ENCODE data around the gene RPTOR.

RPTOR gene

DNA sequence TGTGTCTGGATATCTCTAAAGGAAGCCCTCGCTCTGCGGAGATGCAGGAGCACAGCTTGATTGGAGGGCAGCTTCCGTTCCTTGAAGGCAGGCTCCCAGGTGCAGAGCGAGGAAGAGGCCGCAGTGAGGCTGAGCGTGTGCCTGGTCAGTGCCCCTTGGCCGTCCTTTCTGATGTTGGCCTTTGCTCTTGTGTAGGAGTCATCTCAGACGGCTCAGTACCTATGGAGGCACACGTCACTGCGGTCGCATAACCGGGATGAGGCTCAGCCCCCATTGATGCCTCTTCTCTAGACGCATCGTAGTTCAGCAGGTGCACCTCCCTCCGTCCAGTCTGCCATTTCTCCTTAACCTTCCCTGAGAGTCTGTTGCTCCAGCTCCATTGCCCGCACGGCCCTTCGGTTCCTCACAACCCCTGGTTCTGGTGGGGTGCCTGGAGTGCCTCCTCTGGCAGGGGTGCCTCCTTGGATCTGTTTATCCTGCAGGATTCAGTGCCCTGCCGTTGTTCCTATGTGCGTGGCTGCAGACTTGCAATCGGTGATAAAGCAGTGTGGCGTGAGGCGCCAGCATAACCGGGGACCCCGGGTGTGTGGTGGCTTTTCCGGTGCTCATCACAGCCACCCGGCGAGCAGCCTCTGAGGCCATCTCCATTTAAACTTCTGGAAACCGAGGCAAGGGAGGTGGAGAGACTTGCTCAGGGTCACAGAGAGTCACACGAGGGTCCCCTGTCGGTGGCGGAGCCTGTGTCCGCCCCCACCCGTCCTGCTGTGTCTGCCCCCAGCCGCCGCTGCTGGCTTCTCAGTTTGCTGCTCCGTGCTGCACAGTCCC lies 258.2 kb downstream of the RPTOR start:
- no peak for DNase-seq (ENCODE audit: low read depth in 1 of 2, low spot score in 1 of 2)
- Histone ChIP-seq H3K27ac (replicated peaks) (no peak overlapping the region), H3K4me3 (replicated peaks; ENCODE audit: insufficient read depth, low read length) (no peak overlapping the region), H3K27me3 (ENCODE audit: insufficient read depth, poor library complexity, severe bottlenecking) (no peaks in the 10 kb centered on the region)
- TF ChIP-seq, protein P1, sequence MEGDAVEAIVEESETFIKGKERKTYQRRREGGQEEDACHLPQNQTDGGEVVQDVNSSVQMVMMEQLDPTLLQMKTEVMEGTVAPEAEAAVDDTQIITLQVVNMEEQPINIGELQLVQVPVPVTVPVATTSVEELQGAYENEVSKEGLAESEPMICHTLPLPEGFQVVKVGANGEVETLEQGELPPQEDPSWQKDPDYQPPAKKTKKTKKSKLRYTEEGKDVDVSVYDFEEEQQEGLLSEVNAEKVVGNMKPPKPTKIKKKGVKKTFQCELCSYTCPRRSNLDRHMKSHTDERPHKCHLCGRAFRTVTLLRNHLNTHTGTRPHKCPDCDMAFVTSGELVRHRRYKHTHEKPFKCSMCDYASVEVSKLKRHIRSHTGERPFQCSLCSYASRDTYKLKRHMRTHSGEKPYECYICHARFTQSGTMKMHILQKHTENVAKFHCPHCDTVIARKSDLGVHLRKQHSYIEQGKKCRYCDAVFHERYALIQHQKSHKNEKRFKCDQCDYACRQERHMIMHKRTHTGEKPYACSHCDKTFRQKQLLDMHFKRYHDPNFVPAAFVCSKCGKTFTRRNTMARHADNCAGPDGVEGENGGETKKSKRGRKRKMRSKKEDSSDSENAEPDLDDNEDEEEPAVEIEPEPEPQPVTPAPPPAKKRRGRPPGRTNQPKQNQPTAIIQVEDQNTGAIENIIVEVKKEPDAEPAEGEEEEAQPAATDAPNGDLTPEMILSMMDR (IDR thresholded peaks at IDR 0.05; ENCODE audit: insufficient read depth, low read length), result no peak
- TF ChIP-seq GABPA (IDR thresholded peaks at IDR 0.05; ENCODE audit: low read depth) (no peak), POLR2AphosphoS5 (IDR thresholded peaks at IDR 0.05; ENCODE audit: low read depth) (no peak), SPI1 (IDR thresholded peaks at IDR 0.05; ENCODE audit: borderline replicate concordance, low read depth) (no peak)
- TF ChIP-seq, protein P2, sequence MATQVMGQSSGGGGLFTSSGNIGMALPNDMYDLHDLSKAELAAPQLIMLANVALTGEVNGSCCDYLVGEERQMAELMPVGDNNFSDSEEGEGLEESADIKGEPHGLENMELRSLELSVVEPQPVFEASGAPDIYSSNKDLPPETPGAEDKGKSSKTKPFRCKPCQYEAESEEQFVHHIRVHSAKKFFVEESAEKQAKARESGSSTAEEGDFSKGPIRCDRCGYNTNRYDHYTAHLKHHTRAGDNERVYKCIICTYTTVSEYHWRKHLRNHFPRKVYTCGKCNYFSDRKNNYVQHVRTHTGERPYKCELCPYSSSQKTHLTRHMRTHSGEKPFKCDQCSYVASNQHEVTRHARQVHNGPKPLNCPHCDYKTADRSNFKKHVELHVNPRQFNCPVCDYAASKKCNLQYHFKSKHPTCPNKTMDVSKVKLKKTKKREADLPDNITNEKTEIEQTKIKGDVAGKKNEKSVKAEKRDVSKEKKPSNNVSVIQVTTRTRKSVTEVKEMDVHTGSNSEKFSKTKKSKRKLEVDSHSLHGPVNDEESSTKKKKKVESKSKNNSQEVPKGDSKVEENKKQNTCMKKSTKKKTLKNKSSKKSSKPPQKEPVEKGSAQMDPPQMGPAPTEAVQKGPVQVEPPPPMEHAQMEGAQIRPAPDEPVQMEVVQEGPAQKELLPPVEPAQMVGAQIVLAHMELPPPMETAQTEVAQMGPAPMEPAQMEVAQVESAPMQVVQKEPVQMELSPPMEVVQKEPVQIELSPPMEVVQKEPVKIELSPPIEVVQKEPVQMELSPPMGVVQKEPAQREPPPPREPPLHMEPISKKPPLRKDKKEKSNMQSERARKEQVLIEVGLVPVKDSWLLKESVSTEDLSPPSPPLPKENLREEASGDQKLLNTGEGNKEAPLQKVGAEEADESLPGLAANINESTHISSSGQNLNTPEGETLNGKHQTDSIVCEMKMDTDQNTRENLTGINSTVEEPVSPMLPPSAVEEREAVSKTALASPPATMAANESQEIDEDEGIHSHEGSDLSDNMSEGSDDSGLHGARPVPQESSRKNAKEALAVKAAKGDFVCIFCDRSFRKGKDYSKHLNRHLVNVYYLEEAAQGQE (IDR thresholded peaks at IDR 0.05; ENCODE audit: insufficient replicate concordance, low read depth), result no peak

DNA sequence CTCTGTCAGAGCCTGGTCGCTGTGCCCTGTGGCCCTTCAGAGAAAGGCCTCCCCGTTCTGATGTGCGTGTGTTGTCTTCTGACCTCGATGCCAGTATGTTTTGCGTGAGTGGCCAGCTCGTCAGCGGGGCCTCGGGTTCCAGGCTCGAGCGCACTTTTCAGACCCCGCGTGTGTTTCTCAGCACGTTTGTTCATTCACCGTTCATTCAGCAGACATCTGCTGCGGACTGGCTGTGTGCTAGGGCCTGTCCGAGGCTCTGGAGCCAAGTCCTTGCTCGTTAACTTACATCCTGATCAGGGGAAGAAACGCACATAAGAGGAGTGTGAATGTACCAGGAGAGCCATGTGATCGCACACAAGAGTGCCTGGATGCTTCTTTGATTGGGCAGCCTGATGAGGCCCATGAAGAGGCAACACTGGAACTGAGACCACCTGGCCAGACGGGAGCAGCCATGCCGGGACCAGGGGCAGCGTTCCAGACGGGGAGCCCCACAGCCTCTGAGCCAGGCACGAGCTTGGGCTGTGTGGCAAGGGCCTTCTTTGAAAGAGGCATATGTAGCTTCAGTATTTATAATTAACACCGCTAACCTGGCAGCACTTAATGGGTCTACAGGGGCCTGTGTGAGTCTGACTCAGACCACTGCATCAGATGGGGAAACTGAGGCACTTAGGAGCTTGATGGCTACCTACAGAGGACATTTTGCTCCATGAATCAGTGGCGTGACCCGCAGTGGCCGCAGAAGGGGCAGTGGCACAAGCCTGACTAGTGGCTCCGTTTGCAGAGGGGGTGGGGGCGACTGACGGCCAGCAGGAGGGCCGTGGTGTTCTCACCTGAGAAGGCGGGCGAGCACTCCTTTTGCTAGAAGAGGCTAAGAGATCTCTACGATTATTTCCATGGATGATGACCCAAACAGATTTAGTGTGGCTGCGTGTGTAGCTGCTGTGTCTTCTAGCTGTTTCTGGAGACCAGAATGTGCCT lies 259.1 kb downstream of the RPTOR start:
- Histone ChIP-seq H3K4me3 (replicated peaks; ENCODE audit: insufficient read depth, low read length) (no peak overlapping the region), H3K27me3 (ENCODE audit: insufficient read depth, poor library complexity, severe bottlenecking) (no peaks in the 10 kb centered on the region), H3K27ac (replicated peaks) (no peak overlapping the region)
- TF ChIP-seq, protein P2 (IDR thresholded peaks at IDR 0.05; ENCODE audit: insufficient replicate concordance, low read depth), result no peak
- TF ChIP-seq SPI1 (IDR thresholded peaks at IDR 0.05; ENCODE audit: borderline replicate concordance, low read depth) (no peak), POLR2AphosphoS5 (IDR thresholded peaks at IDR 0.05; ENCODE audit: low read depth) (no peak), GABPA (IDR thresholded peaks at IDR 0.05; ENCODE audit: low read depth) (no peak)
- TF ChIP-seq, protein P1 (IDR thresholded peaks at IDR 0.05; ENCODE audit: insufficient read depth, low read length), result no peak
- DNase-seq (ENCODE audit: low read depth in 1 of 2, low spot score in 1 of 2), result no peak

DNA sequence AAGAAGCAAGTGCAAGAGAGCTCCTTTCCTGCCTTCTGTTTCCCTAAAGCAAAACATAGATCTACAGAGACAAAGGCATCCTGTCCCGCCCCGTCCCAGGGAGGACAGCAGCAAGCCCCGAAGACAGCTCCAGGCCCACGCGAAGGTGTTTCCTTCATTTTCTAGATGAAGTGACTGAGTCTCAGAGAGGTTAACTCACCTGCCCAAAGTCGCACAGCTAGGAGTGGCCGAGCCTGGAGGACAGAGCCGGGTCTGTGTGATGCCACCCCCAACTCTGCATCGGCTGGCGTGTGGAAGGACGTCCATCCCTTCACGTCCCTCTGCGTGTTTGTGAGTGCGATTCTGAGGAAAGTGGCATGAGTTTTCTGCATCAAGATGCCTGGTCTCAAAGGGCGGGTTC lies 259.8 kb downstream of the RPTOR start:
- no peak overlapping the region for H3K27ac ChIP-seq (replicated peaks)
- no peak overlapping the region for H3K4me3 ChIP-seq (replicated peaks; ENCODE audit: insufficient read depth, low read length)
- TF ChIP-seq GABPA (IDR thresholded peaks at IDR 0.05; ENCODE audit: low read depth) (no peak), POLR2AphosphoS5 (IDR thresholded peaks at IDR 0.05; ENCODE audit: low read depth) (no peak), SPI1 (IDR thresholded peaks at IDR 0.05; ENCODE audit: borderline replicate concordance, low read depth) (no peak)
- TF ChIP-seq, protein P2 (IDR thresholded peaks at IDR 0.05; ENCODE audit: insufficient replicate concordance, low read depth), result no peak
- TF ChIP-seq, protein P1 (IDR thresholded peaks at IDR 0.05; ENCODE audit: insufficient read depth, low read length), result no peak
- DNase-seq (ENCODE audit: low read depth in 1 of 2, low spot score in 1 of 2), result no peak
- H3K27me3 ChIP-seq (ENCODE audit: insufficient read depth, poor library complexity, severe bottlenecking), result no peaks in the 10 kb centered on the region
